Ecto neural progenitor cell (in vitro differentiated cells): ENCODE results near the gene RDX.

ENCODE experiments used
- DNase-seq: peaks from one replicate; pipeline ENCODE4 v3.0.0-alpha.2; 2018; ENCODE audit warnings: low spot score

The RDX gene

DNA sequence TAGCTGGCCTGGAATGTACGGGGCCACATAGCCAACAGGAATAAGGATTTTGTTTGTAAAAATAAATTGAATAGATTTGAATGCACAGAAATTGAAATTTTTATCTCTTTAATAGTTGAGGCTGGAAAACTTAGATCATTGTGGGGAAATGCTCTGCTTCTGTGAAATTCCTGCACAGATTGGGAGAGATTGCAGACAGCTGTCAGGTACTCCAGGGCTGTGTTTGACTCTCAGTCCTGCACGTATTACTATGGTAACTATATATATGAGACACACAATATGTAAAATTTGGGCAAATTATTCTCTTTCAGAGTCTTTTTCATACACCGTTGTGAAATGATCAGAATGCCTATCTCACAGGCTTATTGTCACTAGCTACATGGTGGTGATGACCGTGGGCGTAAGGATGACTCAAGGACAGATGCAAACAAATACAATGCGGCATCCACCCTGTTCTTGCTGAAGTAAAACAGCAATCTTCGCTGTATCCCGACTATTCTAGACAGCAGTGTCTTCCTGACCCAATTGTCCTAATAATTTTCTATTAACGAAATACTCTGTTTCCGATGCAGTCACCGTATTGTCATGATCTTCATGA is 123.8 kb downstream of the RDX start:
- DNase-seq: no peak

DNA sequence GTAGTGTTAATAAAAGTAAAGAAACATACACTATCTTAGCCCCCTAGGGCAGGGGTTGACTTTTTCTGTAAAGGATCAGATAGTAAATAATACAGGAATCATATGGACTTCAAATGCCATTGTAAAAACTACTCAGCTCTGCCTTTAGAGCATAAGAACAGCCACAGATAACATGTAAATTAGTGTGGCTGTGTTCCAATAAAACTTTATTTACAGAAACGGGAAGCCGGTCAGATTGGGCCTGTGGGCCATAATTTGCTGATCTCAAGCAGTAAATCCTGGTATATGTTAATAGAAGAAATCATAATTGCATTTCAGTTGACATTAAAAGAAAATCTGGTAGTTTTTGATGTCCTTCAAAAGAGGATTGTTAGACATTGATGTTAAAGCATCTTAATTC is 126.7 kb downstream of the RDX start:
- no peak for DNase-seq

DNA sequence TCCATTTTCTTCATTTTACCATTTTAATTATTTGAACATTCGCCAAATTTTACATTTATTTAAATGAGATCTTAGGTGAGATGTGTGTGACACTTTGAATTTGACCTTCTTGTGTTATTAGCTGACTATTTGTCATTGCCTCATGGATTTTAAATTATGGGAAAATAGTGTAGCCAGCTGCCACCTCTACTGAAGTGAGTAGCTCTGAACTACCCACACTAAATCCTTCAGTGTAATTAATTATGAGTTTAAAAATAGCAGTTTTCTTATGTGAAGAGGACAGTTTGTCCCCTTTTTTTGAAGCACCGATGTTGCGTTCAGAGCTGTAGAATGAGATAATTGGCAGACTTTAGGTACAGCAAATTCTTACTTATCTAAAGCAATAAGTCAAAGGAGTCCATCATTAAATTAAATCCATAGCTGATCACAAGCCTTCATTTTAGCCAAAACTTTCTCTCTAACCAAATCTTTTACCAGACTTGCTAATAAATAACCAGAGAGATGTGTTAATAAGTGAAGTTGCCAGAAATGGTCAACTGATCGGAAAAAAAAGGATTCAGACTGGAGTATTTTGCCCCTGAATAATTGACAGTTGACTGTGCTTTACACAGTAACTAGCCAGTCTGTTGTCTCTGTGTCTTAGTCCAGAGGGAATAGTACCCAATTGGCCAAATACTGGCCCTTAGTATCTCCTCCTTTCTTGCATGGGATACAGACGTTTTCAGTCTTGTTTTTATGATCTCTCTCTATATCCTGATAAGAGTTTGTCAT is 128.2 kb downstream of the RDX start:
- no peak for DNase-seq

DNA sequence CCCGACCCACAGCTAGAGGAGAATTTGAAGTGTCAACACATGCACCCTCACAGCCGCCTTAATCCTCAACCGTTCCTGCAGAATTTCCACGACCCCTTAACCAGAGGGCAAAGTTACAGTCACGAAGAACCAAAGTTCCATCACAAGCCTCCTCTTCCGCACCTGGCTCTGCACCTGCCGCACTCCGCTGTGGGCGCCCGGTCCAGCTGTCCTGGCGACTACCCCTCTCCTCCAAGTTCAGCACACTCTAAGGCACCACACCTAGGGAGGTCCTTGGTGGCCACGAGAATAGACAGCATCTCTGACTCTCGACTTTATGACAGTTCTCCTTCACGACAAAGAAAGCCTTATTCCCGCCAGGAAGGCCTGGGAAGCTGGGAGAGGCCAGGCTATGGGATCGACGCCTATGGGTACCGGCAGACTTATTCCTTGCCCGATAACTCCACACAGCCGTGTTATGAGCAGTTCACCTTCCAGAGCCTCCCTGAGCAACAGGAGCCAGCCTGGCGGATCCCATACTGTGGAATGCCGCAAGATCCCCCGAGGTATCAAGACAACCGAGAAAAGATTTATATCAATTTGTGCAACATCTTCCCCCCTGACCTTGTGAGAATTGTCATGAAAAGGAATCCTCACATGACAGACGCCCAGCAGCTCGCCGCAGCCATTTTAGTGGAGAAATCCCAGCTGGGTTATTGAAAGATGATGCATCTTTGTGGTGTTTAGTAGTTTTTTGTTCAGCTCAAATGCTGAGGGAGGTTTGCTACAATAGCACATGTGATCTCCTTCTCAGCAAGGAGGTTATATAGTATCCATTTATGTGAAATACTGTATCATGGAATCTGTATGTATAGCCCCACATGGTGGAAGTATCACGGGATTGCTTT is 131.1 kb downstream of the RDX start:
- no peak for DNase-seq

DNA sequence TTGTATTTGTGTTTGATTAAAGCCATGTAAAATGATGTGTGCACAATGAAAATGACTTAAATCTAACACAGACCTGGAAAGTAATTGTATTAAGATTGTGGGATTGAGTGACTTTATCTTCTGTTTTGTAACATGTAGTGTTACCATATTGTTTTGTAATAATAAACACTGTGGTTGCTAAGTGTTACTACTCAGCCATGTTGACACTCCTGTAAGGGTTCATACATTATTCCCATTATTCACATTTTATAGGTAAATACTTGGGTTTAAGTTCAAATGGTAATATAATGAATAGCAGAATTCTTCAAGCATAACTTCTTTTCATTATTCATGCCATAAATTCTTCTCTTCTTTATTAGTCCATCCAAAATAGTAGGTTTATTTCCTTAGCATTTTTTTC is 134.2 kb downstream of the RDX start:
- DNase-seq: no peak

DNA sequence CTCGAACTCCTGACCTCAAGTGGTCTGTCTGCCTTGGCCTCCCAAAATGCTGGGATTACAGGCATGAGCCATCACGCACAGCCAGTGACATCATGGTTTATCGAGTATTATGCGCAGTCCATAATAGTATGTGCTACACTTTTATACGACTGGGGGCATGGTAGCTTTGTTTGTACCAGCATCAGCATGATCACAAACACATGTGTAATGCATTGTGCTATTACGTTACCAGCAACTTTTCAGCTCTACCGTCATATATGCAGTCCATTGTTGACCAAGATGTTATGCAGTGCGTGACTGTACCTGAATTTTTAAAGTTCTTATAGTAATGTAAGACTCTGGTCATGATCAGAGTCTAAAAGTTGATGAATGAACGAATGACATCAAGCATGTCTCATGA is 135.4 kb downstream of the RDX start:
- no peak for DNase-seq

DNA sequence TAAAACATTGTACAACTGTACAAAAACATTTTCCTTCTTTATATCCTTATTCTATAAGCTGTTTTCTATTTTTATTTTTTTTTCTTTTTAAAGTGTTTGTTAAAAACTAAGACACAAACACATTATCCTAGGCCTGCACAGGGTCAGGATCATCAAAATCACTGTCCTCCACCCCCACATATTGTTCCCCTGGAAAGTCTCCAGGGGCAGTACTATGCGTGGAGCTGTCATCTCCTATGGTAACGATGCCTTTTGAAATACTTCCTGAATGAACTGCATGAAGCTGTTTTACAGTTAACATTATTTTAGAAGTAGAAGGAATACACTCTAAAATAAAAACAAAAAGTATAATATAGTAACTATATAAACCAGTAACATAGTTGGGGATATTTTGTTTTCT is 136.0 kb downstream of the RDX start:
- DNase-seq: no peak

DNA sequence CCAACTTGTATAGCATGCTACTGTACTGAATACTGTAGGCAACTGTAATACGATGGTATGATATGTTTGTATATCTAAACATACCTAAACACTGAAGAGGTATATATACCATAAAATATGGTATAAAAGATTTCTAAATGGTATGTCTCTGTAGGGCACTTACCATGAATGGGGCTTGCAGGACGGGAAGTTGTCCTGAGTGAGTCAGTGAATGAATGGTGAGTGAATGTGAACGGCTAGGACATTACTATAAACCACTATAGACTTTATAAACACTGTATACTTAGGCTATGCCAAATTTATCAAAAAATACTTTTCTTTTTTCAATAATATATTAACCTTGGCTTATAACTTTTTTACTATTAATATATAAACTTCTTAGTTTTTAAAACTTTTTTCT is 136.4 kb downstream of the RDX start:
- DNase-seq: no peak

DNA sequence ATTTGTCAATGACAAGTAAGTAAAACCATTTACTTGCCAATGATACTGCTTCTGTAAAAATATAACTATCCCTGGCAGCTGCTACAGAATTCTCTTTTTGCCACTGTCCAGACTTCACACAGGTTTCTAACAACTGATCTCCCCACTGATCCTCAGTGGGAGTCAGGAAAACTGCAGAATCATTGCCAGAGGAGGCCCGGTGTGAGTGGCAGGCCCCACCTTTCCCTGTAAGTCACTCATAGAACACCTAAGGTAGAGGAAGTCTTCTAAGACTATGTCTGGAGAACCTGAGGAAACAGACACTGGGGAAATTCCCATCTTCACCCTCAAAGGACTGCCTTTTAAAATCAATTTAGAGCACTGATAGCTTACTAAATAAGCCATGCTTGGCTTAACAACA is 136.9 kb downstream of the RDX start:
- DNase-seq: no peak

DNA sequence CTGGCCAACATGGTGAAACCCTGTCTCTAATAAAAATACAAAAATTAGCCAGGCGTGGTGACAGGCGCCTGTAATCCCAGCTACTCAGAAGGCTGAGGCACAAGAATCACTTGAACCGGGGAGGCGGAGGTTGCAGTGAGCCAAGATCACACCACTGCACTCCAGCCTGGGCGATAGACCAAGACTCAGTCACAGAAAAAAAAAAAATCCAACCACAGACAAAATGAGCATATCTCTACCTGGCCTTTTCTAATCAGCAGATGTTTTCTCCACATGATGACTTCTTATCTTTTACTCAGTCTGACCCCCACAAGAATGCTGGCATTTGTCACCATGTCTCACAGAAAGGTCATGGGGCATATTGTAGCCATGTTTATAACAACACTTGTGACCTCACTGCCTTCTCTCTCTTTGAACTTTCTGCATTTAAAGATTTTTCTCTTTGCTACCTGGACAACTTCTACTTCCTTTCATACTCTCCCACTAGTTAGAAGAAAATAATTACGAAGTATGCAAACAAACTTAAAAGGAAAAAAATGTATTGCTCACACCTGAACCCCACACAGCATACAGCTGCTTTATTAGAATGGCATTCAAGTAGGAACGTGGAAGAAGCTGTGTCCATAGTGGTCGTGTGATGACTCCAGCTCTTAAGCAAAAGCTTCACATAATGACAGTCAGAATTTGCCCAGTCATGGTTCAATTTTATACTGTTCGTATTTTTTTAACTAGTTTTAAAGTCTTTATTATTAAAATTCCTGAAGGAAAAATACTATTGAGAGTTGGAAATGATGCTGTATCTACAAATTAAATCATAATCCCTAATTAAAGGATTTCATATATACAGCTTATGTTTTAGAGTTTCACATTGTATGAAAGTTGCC is 137.9 kb downstream of the RDX start:
- DNase-seq: no peak

DNA sequence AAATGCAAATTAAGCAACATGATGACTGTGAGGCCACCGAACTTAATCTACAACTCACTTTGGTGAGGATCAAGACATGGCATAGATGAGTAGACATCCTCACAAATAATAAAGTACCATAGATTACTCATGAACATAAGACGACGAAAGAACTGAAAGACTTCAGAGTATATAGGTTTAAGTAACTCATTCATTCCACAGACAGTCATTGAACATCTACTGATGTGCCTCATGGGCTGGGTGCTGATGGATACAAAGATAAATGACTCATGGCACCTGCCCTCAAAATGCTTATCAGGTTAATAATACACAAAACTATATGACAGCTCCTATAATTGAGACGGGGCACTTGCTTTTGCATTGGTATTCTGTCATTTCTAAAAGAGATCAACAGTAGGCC is 139.9 kb downstream of the RDX start:
- DNase-seq: no peak

DNA sequence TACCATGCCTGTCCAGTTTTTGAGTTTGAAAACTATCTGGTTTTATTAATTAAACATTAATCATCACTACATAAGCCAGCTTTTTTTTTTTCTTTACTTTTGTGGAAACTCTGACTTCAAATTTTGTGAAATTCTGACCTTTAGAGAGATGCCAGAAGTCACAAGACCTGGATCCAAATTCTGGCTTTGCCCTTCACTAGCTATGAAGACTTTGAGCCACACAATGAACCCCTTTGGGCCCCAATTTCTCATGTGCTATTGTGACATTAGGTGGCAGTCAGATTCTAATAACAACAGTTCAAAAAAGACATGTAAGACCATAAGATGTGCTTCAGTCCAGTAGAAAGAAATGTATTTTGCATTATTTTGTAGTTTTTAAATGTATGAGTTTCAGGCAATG is 142.9 kb downstream of the RDX start:
- no peak for DNase-seq

DNA sequence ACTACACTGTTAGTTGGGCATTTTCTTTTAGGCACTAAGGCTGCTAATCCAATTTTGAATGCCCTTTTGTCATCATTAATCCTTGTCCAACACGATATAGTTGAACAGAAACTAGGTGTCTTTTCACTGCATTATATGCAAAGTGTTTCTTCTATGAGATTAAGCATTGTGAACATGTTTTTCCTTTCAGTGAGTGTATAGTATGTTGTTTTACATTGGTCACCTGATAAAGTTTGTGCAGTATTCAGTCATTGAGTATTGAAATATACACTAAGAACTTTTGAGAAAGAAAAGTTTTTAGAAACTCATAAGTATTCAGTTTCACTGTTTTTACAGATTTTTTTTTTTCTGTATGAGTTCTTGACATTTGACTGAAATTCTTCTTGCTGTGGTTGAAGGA is 144.2 kb downstream of the RDX start:
- DNase-seq: no peak

DNA sequence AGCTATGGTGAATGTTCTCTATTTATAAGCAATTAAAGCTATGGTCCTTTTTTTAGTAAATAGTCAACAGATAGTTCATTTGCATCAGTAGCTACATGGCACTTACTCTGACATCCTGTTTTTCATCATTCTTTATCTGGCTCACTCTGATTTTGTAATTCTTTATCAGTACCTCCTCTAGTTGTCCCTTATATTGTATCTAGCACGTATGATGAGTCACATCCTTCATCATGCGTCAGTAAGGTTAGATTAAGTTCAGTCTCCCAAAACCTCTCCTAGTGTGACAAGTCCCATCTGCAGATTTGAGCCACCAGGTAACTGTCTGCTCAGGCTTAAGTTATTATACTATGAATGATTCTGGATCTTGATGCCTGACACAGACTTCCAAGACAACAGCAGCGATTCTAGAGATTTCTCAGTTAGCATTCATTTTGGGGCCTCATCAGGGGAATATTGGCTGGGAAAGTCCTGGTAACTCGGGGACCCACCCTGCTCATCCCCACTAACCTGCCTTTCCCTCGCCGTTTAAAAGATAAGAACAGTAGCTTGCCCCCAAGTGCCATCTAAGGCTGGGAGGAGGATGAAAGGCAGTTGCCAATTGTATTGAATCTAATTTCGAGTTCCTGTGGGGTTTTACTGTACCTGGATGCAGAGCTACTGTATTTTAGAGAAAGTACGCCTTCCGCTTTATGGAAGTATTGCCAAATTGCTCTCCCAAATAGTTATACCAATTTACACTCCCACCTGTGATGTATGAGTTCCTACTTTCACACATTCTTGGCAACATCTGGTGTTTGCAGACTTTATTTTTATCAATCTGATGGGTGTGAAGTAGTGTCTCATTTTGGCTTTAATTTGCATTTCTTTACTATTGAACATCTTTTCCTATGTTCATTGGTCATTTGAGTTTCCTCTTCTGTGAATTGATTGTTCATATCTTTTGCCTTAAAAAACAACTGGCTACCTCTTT is 147.4 kb downstream of the RDX start:
- DNase-seq: no peak

DNA sequence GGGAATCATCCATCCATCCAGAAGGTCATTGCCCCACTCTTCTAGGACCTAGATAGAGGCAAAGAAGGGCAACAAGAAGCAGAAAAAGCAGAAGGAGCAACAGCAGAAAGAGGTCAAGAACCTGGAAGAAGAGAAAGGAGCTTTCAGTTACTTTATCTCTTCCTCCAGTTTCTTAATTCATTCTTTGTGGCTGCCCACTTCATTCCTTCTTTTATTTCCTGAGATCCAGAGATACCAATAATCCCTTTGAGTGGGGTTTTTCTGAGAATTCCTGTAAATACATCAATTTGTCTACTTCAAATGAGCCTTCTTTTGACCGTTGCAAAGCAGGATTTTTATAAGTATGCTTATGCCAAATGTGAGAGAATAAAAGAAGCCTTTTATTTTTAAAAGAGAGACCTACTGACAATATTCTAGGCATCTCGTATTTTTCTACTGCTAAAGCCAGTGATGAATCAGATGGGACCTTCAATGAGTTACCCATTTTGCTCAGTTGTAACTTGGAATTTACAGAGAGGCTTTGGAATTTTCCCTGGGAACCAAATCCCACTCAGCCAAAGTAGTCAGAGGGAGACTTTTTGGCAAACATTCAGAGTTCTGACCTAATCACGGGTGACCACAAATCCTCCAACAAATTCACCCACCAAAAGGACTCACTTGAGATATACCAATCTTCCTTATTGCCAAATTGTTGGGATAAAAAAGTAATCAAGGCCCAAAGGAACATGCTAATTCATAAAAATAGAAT is 148.3 kb downstream of the RDX start:
- DNase-seq: no peak

DNA sequence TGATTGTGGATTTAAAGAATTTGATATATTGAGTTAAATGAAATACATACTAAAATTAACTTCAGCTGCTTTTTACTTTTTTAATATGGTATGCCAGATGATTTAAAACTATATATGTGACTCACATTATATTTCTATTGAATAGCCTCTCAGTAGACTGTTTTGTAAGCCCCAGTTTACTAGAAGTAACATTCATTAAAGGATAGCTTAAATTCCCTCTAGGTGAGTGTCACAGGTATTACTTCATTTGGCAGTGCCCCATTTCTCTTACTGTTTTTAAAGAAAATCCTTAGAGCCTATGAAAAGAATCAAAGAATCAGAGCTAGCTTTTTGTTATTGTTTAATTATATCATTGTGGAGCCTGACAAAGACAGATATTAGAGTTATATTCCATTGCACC is 154.6 kb downstream of the RDX start:
- DNase-seq: no peak

DNA sequence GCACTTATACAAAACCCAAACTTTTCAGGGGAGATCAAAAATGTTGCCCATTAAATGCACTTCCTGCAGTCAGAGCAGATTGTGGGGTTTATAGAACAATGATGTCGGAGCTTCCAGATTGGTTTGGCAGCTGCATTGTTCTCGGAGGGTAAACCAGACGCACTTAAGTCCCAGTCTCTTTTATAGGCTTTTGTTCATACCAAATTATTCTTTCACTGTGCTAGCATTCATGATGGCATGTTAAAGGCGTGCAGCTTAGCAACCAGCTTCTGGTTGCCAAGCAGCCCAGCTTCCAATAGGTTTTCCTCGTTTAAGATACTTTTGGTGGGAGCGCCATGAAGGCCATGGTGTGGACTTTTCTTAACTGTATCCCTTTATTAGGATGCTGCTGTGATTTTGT is 162.3 kb downstream of the RDX start:
- DNase-seq: peak; percentile 55

DNA sequence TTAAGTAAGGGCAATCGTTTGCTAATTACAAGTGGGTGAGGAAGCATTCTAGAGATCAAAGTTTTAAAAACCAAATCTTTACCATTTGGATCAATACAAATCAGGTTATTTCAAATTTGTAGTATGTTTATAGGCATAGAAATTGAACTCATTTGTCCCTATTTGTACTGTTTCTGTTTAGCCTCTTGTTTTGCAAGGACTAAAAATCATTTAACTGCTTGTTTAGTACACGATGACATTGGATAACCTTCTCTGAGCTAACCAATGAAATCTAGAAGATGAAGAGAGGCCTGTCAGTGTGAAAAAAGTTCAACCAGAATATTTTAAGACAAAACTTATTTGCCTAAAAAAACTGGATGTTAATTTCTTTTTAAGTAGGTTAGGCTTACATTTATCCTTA is 163.3 kb downstream of the RDX start:
- DNase-seq: no peak

DNA sequence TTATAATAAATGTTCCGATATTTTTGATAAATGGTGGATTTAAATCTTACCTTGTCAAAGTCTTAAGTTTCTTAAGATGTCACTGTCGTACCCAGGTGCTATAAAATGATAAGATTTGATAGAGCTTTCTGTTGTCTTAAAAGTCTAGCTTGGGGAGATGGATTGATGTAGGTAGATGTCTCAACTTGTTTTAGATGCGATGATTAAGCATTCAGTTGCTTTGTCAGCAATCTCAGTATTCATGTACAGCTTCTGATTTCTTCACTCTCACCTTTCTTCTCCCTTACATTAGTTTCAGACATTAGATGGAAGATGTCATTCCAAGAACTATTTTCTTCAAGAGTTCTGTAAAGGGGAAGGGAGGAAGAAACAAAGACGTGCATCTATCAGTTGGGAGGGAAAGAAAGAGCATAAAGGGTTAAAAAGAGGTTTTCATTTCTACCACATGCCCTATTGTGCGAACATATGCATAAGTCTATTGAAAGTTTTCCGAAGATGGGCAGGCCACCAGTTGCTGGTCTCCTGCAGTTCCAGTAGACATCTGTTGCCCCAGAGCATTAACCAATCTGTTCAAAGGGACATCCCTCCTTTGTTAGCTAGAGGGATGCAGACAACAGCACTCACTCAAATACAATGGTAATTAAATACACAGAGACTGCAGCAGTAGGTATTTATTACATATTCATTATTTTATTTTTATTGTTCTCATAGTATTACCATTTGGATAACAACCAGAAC is 164.9 kb downstream of the RDX start:
- DNase-seq: no peak
